ENCODE measurements around the gene LAMA4.
A peak's percentile ranks its signal among the peaks of the same experiment; 100 is the strongest.

Gene LAMA4

GRCh38 chr6:112286010-112286409 lies 31.6 kb upstream of the LAMA4 start:
- no peak for DNase-seq (ENCODE audit: low read depth)
- TF ChIP-seq, protein P1, sequence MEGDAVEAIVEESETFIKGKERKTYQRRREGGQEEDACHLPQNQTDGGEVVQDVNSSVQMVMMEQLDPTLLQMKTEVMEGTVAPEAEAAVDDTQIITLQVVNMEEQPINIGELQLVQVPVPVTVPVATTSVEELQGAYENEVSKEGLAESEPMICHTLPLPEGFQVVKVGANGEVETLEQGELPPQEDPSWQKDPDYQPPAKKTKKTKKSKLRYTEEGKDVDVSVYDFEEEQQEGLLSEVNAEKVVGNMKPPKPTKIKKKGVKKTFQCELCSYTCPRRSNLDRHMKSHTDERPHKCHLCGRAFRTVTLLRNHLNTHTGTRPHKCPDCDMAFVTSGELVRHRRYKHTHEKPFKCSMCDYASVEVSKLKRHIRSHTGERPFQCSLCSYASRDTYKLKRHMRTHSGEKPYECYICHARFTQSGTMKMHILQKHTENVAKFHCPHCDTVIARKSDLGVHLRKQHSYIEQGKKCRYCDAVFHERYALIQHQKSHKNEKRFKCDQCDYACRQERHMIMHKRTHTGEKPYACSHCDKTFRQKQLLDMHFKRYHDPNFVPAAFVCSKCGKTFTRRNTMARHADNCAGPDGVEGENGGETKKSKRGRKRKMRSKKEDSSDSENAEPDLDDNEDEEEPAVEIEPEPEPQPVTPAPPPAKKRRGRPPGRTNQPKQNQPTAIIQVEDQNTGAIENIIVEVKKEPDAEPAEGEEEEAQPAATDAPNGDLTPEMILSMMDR (IDR thresholded peaks at IDR 0.05; ENCODE audit: insufficient read depth, low read depth, low read length, missing control alignments), result no peak
- no peak overlapping the region for H3K4me3 ChIP-seq (ENCODE audit: low read length)

DNA sequence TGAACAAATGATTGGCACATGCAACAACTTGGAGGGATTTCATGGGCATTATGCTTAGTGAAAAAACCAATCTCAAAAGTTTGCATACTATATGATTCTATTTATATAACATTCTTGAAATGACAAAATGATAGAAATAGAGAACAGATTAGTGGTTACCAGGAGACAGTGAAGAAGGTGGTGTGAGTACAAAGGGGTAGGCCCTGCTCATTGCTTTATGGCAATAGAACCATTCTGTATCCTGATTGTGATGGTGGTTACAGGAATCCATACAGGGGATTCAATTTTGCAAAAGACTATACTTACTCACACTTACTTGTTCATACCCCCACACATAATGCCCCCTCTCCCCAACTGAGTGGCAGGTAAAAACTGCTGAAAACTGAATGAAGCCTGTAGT lies 30.2 kb upstream of the LAMA4 start:
- TF ChIP-seq, protein P1 (IDR thresholded peaks at IDR 0.05; ENCODE audit: insufficient read depth, low read depth, low read length, missing control alignments), result no peak

GRCh38 chr6:112283621-112284020 lies 29.3 kb upstream of the LAMA4 start:
- H3K4me3 ChIP-seq (ENCODE audit: low read length), result no peak overlapping the region

More for the DNA sequence above, 30.2 kb upstream of the LAMA4 start:
- no peak for DNase-seq (ENCODE audit: low read depth)
- no peak overlapping the region for H3K4me3 ChIP-seq (ENCODE audit: low read length)

GRCh38 chr6:112281821-112282615 lies 27.7 kb upstream of the LAMA4 start:
- DNase-seq (ENCODE audit: low read depth), result peak; percentile 79
- TF ChIP-seq, protein P1 (IDR thresholded peaks at IDR 0.05; ENCODE audit: insufficient read depth, low read depth, low read length, missing control alignments), result peak; percentile 48
- H3K4me3 ChIP-seq (ENCODE audit: low read length), result no peak overlapping the region

More at GRCh38 chr6:112283621-112284020, 29.3 kb upstream of the LAMA4 start:
- no peak for DNase-seq (ENCODE audit: low read depth)
- TF ChIP-seq, protein P1 (IDR thresholded peaks at IDR 0.05; ENCODE audit: insufficient read depth, low read depth, low read length, missing control alignments), result no peak

DNA sequence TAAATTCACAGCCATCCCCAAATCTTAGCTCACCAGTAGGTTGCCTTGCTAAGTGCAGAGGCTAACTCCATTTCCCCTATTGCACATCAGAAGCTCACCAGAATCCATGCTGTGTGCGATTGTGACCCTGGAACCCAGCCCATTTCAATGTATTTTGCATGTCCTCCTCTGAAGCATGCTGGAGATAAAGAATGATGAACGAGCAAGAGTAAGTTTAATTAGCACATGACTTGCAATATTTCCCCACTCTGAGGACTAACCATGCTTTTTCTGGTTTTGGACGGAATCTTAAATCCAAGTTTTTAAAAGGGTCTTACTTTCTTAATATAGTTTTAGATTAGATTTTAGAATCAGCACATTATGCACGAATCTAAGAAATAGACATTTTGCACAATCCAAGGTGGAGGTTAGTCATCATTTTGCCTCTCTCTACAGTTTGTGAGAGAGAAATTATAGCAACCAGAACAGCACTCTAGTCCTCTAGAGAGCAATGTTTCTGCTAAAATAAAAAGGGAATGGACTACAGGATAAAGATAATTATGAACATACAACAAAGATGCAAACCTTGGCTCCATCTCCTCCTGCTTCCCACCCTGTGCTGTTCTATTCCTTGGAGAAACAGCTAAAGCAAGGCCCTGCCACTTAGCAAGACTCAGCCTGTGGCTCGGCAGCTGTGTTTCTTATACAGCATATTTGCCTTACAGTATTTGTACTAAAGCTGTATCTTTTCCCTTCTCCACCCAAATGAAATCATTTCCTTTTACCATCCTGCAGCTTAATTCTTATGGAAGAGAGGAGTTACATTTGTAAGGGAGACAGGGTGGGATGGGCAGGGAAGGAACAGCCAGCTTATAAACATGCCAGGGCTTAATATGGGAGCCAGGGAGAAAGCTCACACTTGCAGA lies 24.9 kb upstream of the LAMA4 start:
- TF ChIP-seq, protein P1 (IDR thresholded peaks at IDR 0.05; ENCODE audit: insufficient read depth, low read depth, low read length, missing control alignments), result no peak
- no peak overlapping the region for H3K4me3 ChIP-seq (ENCODE audit: low read length)
- no peak for DNase-seq (ENCODE audit: low read depth)

GRCh38 chr6:112275365-112275764 lies 21.0 kb upstream of the LAMA4 start:
- DNase-seq (ENCODE audit: low read depth), result no peak
- TF ChIP-seq, protein P1 (IDR thresholded peaks at IDR 0.05; ENCODE audit: insufficient read depth, low read depth, low read length, missing control alignments), result no peak
- H3K4me3 ChIP-seq (ENCODE audit: low read length), result no peak overlapping the region

Data from epithelial cell of esophagus (primary cell).